Neural cell (in vitro differentiated cells): ENCODE results near the gene TSPAN11.

Experiments used
- MXI1 ChIP-seq: fragments of 450-650 bp; conservative IDR thresholded peaks from 2 replicates; pipeline ENCODE4 v1.6.1; 2014; ENCODE audit warnings: antibody characterized with exemption, mild to moderate bottlenecking; ENCODE audit not compliant: poor library complexity, severe bottlenecking
- POLR2AphosphoS5 ChIP-seq: IDR thresholded peaks from 2 replicates; pipeline ENCODE4 v1.6.1; 2012
- TF ChIP-seq, protein P1 (sequence below): fragments of 450-650 bp; IDR thresholded peaks from 2 replicates; pipeline ENCODE4 v1.5.1; 2014; ENCODE audit warnings: antibody characterized with exemption, mild to moderate bottlenecking, moderate library complexity; ENCODE audit not compliant: poor library complexity, severe bottlenecking

DNA sequence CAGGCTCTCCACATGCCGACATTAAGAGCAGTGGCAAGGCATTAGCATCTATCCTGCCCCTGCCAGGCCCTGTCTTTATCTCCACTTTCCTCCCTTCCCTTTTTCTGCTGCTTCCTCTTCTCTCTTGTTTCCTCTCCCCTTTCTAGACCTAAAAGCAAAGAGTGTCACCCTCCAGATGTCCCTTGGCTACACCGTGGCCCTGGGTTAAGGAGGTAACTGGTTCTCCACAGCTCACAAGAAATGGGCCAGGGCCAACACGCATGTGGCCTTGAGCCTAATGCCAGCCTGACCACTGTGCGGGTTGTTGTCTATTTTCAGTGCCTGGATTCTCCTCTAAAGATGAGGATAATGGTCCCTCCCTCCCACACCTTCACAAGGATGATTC, 105.4 kb downstream of the TSPAN11 start:
- TF ChIP-seq, protein P1, sequence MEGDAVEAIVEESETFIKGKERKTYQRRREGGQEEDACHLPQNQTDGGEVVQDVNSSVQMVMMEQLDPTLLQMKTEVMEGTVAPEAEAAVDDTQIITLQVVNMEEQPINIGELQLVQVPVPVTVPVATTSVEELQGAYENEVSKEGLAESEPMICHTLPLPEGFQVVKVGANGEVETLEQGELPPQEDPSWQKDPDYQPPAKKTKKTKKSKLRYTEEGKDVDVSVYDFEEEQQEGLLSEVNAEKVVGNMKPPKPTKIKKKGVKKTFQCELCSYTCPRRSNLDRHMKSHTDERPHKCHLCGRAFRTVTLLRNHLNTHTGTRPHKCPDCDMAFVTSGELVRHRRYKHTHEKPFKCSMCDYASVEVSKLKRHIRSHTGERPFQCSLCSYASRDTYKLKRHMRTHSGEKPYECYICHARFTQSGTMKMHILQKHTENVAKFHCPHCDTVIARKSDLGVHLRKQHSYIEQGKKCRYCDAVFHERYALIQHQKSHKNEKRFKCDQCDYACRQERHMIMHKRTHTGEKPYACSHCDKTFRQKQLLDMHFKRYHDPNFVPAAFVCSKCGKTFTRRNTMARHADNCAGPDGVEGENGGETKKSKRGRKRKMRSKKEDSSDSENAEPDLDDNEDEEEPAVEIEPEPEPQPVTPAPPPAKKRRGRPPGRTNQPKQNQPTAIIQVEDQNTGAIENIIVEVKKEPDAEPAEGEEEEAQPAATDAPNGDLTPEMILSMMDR, result no peak
- TF ChIP-seq MXI1, result no peak
- no peak for TF ChIP-seq POLR2AphosphoS5
